HUES64 (cell line): ENCODE data around the gene RNF166.

ENCODE experiments used
- H3K27ac ChIP-seq: 2 replicates; pipeline ENCODE4 v1.7.0; 2013; ENCODE audit warnings: low read depth, low read length, inconsistent platforms
- H3K27me3 ChIP-seq: 2 replicates; pipeline ENCODE4 v1.6.1; 2013; ENCODE audit warnings: mild to moderate bottlenecking, low read length; ENCODE audit not compliant: insufficient read depth
- H3K36me3 ChIP-seq: 2 replicates; pipeline ENCODE4 v1.6.1; 2013; ENCODE audit warnings: mild to moderate bottlenecking, low read length; ENCODE audit not compliant: insufficient read depth
- H3K4me1 ChIP-seq: 2 replicates; pipeline ENCODE4 v1.6.1; 2013; ENCODE audit warnings: mild to moderate bottlenecking, low read length, moderate library complexity; ENCODE audit not compliant: insufficient read depth
- H3K4me3 ChIP-seq: 2 replicates; pipeline ENCODE4 v1.5.1; 2013; ENCODE audit warnings: mild to moderate bottlenecking, low read length, moderate library complexity
- H3K9ac ChIP-seq: 2 replicates; pipeline ENCODE4 v1.6.1; 2013; ENCODE audit warnings: mild to moderate bottlenecking, low read depth, low read length
- H3K9me3 ChIP-seq: 2 replicates; pipeline ENCODE4 v1.6.1; 2013; ENCODE audit warnings: low read depth, low read length; ENCODE audit not compliant: insufficient read depth
- WGBS: fragments of 150-250, 120-280 bp; methylation state at CpG from one replicate; pipeline ENCODE4 v1.1.7; 2013; ENCODE audit warnings: missing lambda C conversion rate; 5-methylcytosine and 5-hydroxymethylcytosine counted together

The RNF166 gene

GRCh38 chr16:88695218-88695617 lies 11.0 kb downstream of the RNF166 start:
- H3K27ac ChIP-seq: no peak overlapping the region
- H3K9me3 ChIP-seq: no peaks in the 10 kb centered on the region
- H3K36me3 ChIP-seq: peaks cover 31% of the 10 kb centered on the region
- H3K4me3 ChIP-seq: no peak overlapping the region
- H3K9ac ChIP-seq: no peak overlapping the region
- WGBS: 94% methylated on average over 15 of the region's 15 CpGs
- H3K4me1 ChIP-seq: no peaks in the 10 kb centered on the region
- H3K27me3 ChIP-seq: no peaks in the 10 kb centered on the region

GRCh38 chr16:88694221-88695087 lies 11.8 kb downstream of the RNF166 start:
- Histone ChIP-seq H3K36me3 (peaks cover 28% of the 10 kb centered on the region), H3K9me3 (no peaks in the 10 kb centered on the region), H3K4me3 (no peak overlapping the region), H3K4me1 (no peaks in the 10 kb centered on the region), H3K27me3 (no peaks in the 10 kb centered on the region), H3K27ac (no peak overlapping the region), H3K9ac (no peak overlapping the region)
- 91% methylated on average over 37 of the region's 37 CpGs for WGBS

GRCh38 chr16:88693420-88694177 lies 12.6 kb downstream of the RNF166 start:
- Histone ChIP-seq H3K4me1 (no peaks in the 10 kb centered on the region), H3K27me3 (0 out of 2 replicates have a peak, but pooled peaks cover 5% of the 10 kb centered on the region), H3K9ac (no peak overlapping the region), H3K27ac (no peak overlapping the region), H3K36me3 (peaks cover 27% of the 10 kb centered on the region), H3K4me3 (no peak overlapping the region), H3K9me3 (no peaks in the 10 kb centered on the region)
- whole genome bisulfite sequencing: 92% methylated on average over 39 of the region's 39 CpGs

- H3K27ac ChIP-seq: no peak overlapping the region
These were observed 13.3 kb downstream of the RNF166 start for GRCh38 chr16:88692861-88693260.

GRCh38 chr16:88691924-88692560 lies 14.2 kb downstream of the RNF166 start:
- 92% methylated on average over 26 of the region's 26 CpGs for WGBS
- peaks cover 20% of the 10 kb centered on the region for H3K27me3 ChIP-seq
- H3K4me3 ChIP-seq: no peak overlapping the region
- no peak overlapping the region for H3K9ac ChIP-seq
- H3K9me3 ChIP-seq: no peaks in the 10 kb centered on the region
- peaks cover 12% of the 10 kb centered on the region for H3K36me3 ChIP-seq
- no peaks in the 10 kb centered on the region for H3K4me1 ChIP-seq
- H3K27ac ChIP-seq: no peak overlapping the region

More at GRCh38 chr16:88692861-88693260, 13.3 kb downstream of the RNF166 start:
- WGBS: 96% methylated on average over 10 of the region's 10 CpGs
- H3K4me3 ChIP-seq: no peak overlapping the region
- peaks cover 12% of the 10 kb centered on the region for H3K27me3 ChIP-seq
- H3K4me1 ChIP-seq: no peaks in the 10 kb centered on the region
- peaks cover 19% of the 10 kb centered on the region for H3K36me3 ChIP-seq
- no peaks in the 10 kb centered on the region for H3K9me3 ChIP-seq
- H3K9ac ChIP-seq: no peak overlapping the region

GRCh38 chr16:88691129-88691813 lies 14.9 kb downstream of the RNF166 start:
- Histone ChIP-seq H3K36me3 (0 out of 2 replicates have a peak, but pooled peaks cover 6% of the 10 kb centered on the region), H3K27ac (no peak overlapping the region), H3K9me3 (no peaks in the 10 kb centered on the region), H3K4me3 (no peak overlapping the region), H3K4me1 (no peaks in the 10 kb centered on the region), H3K27me3 (peaks cover 26% of the 10 kb centered on the region), H3K9ac (no peak overlapping the region)
- WGBS: 89% methylated on average over 33 of the region's 33 CpGs

GRCh38 chr16:88690341-88691128 lies 15.7 kb downstream of the RNF166 start:
- no peak overlapping the region for H3K9ac ChIP-seq

GRCh38 chr16:88688013-88688778 lies 18.0 kb downstream of the RNF166 start:
- Histone ChIP-seq H3K4me1 (peaks cover 4% of the 10 kb centered on the region), H3K9me3 (no peaks in the 10 kb centered on the region), H3K27ac (no peak overlapping the region), H3K27me3 (peaks cover 49% of the 10 kb centered on the region), H3K36me3 (no peaks in the 10 kb centered on the region), H3K9ac (no peak overlapping the region), H3K4me3 (no peak overlapping the region)
- 55% methylated on average over 28 of the region's 28 CpGs for WGBS

More at GRCh38 chr16:88690341-88691128, 15.7 kb downstream of the RNF166 start:
- H3K36me3 ChIP-seq: no peaks in the 10 kb centered on the region
- H3K9me3 ChIP-seq: no peaks in the 10 kb centered on the region
- peaks cover 33% of the 10 kb centered on the region for H3K27me3 ChIP-seq
- 84% methylated on average over 21 of the region's 21 CpGs for WGBS
- peaks cover under 1% of the 10 kb centered on the region for H3K4me1 ChIP-seq
- H3K27ac ChIP-seq: no peak overlapping the region
- H3K4me3 ChIP-seq: no peak overlapping the region

- 55% methylated on average over 2 of the region's 3 CpGs for WGBS
- peaks cover 4% of the 10 kb centered on the region for H3K4me1 ChIP-seq
- H3K4me3 ChIP-seq: no peak overlapping the region
- H3K27ac ChIP-seq: no peak overlapping the region
- no peaks in the 10 kb centered on the region for H3K9me3 ChIP-seq
- H3K9ac ChIP-seq: no peak overlapping the region
- peaks cover 49% of the 10 kb centered on the region for H3K27me3 ChIP-seq
- no peaks in the 10 kb centered on the region for H3K36me3 ChIP-seq
These were observed 18.6 kb downstream of the RNF166 start for GRCh38 chr16:88687676-88688012.

- H3K4me3 ChIP-seq: no peak overlapping the region
- H3K27ac ChIP-seq: no peak overlapping the region
- peaks cover 4% of the 10 kb centered on the region for H3K4me1 ChIP-seq
These were observed 19.0 kb downstream of the RNF166 start for GRCh38 chr16:88687254-88687576.

More at GRCh38 chr16:88687254-88687576, 19.0 kb downstream of the RNF166 start:
- Histone ChIP-seq H3K9me3 (no peaks in the 10 kb centered on the region), H3K9ac (no peak overlapping the region), H3K36me3 (no peaks in the 10 kb centered on the region), H3K27me3 (peaks cover 49% of the 10 kb centered on the region)
- WGBS: 75% methylated on average over 10 of the region's 10 CpGs
